A549 (cell line): Measurements from ENCODE around the gene ATXN7L1.

Experiments
- CTCF ChIP-seq: fragments of >200 bp; sonication (Bioruptor Twin); formaldehyde crosslinking; IDR thresholded peaks from 3 replicates; pipeline ENCODE4 v1.5.1; 2016
- EP300 ChIP-seq, 2 experiments: fragments of >200 bp; sonication (Bioruptor Twin); formaldehyde crosslinking; IDR thresholded peaks; 2 replicates in 1 of 2; 3 replicates in 1 of 2; pipeline ENCODE4 v1.6.1; 2016 to 2017
- JUN ChIP-seq, 2 experiments: fragments of >200 bp; sonication (Bioruptor Twin); formaldehyde crosslinking; IDR thresholded peaks; 2 replicates in 1 of 2; 3 replicates in 1 of 2; pipeline ENCODE4 v1.6.1; 2016 to 2017
- MAFK ChIP-seq: fragments of 450-650 bp; IDR thresholded peaks from 2 replicates; pipeline ENCODE4 v1.6.1; 2014; ENCODE audit not compliant: partially characterized antibody
- MAX ChIP-seq: IDR thresholded peaks from 2 replicates; pipeline ENCODE4 v1.6.1; 2012
- PBX3 ChIP-seq: IDR thresholded peaks from 2 replicates; pipeline ENCODE4 v1.6.1; 2012
- PHF8 ChIP-seq: fragments of 200-600 bp; sonication (generic); IDR thresholded peaks from 2 replicates; pipeline ENCODE4 v1.6.1; 2016; ENCODE audit warnings: low read depth, mild to moderate bottlenecking, antibody characterized with exemption, moderate library complexity, borderline replicate concordance
- POLR2A ChIP-seq: IDR thresholded peaks from 2 replicates; pipeline ENCODE4 v1.6.1; 2012; ENCODE audit warnings: mild to moderate bottlenecking, low read length
- RAD21 ChIP-seq, 2 experiments: fragments of >200 bp in 1 of 2; sonication (Bioruptor Twin) in 1 of 2; formaldehyde crosslinking in 1 of 2; IDR thresholded peaks in 1 of 2; conservative IDR thresholded peaks in 1 of 2; 2 replicates in 1 of 2; 3 replicates in 1 of 2; pipeline ENCODE4 v1.6.1; 2012 to 2018; ENCODE audit warnings: inconsistent platforms in 1 of 2
- REST ChIP-seq: fragments of 200-600 bp; sonication (generic); IDR thresholded peaks from 2 replicates; pipeline ENCODE4 v1.6.1; 2016; ENCODE audit warnings: antibody characterized with exemption, mild to moderate bottlenecking, moderate library complexity
- RFX5 ChIP-seq: fragments of 450-650 bp; IDR thresholded peaks from 2 replicates; pipeline ENCODE4 v1.7.1; 2014; ENCODE audit warnings: antibody characterized with exemption, mild to moderate bottlenecking, moderate library complexity
- USF2 ChIP-seq: fragments of 450-650 bp; IDR thresholded peaks from 2 replicates; pipeline ENCODE4 v1.6.1; 2014; ENCODE audit warnings: antibody characterized with exemption
- ZFP36 ChIP-seq: fragments of 450-650 bp; IDR thresholded peaks from 2 replicates; pipeline ENCODE4 v1.6.1; 2014; ENCODE audit warnings: borderline replicate concordance; ENCODE audit not compliant: partially characterized antibody

GRCh38 chr7:105656922-105657521 is 219.4 kb downstream of the ATXN7L1 start:
- TF ChIP-seq CTCF (peak; percentile 60), MAX (no peak), PBX3 (no peak), EP300 (IDR thresholded peaks at IDR 0.05) (no peak), POLR2A (no peak), ZFP36 (no peak), USF2 (no peak), REST (no peak), JUN (IDR thresholded peaks at IDR 0.05) (no peak), PHF8 (no peak), RFX5 (no peak), RAD21 (conservative IDR thresholded peaks at IDR 0.05 in 1 of 2, IDR thresholded peaks at IDR 0.05 in 1 of 2) (peak in 1 of 2 experiments; percentile 44; a peak in 2 of 5 replicates), MAFK (no peak)
